Nucleus accumbens (tissue), 56 donors: ENCODE data around the gene NEUROG3.
A peak's percentile ranks its signal among the peaks of the same experiment; 100 is the strongest.
"Not testable (repeated sequence)": the region's sequence is repeated elsewhere in the genome, so short reads cannot be mapped to it uniquely, and the experiment has no call there.

ENCODE experiments used
- DNase-seq, 56 donors: peaks; one replicate each; lab custom pipeline; 2025; lab: John Stamatoyannopoulos, UW

The NEUROG3 gene

GRCh38 chr10:69572159-69573055, 815 bp downstream of the NEUROG3 start:
- no peak for DNase-seq

DNA sequence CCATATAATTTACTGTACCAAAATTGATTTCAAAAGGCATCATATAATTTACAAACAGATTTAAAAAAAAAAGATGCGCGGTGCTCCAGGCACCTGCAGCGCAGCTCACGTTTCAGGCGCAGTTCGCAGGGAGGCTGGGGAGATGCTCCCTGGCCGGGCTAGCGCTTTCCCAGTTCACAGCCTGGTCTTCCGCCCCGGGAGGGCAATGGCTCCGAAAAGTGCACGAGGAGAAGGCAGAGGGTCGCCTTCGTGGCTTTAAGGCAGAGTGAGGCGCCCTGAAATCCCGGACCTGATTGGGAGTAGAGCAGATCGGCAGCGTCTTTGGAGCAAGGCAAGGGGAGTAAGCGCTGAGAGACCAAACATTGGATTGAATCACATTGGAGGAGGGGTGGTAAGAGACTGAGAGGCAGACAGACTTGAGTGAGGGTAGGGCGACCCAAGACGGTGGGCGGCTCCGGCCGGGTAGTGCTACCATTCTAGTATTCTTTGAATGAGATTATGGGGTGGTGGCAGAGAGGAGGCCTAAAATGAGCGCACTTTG, 1.5 kb downstream of the NEUROG3 start:
- DNase-seq: no peak

GRCh38 chr10:69570050-69570816, 3.0 kb downstream of the NEUROG3 start:
- no peak for DNase-seq

DNA sequence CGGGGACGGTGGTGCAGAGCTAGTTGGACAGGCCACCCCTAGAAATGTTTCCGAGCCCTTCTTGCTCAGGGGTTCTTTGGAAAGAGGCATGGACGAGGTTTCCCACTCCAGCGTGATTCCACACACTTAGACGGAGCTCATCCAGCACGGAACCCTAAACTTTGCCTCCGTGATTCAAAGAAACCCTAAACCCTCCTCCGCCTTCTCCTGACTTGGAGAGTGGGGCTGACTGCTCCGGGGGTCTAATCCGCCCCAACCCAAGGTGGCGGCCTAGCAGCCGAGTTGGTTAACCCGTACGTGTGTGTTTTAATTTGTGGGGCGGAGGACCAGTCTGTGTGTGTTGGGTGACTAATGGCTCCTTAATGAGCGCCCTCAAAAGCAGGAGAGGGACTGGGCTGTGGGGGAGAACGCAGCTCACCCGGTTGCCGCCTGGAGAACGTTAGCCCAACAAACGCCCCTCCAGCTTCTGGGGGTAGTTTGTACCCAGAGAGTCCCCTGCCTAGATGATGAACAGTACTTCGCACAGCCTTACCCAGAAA, 3.8 kb downstream of the NEUROG3 start:
- DNase-seq: no peak

GRCh38 chr10:69568472-69569395, 4.5 kb downstream of the NEUROG3 start:
- no peak for DNase-seq

GRCh38 chr10:69567920-69568319, 5.3 kb downstream of the NEUROG3 start:
- DNase-seq: peak in 2 of 56 donors; percentile 4 to 22

DNA sequence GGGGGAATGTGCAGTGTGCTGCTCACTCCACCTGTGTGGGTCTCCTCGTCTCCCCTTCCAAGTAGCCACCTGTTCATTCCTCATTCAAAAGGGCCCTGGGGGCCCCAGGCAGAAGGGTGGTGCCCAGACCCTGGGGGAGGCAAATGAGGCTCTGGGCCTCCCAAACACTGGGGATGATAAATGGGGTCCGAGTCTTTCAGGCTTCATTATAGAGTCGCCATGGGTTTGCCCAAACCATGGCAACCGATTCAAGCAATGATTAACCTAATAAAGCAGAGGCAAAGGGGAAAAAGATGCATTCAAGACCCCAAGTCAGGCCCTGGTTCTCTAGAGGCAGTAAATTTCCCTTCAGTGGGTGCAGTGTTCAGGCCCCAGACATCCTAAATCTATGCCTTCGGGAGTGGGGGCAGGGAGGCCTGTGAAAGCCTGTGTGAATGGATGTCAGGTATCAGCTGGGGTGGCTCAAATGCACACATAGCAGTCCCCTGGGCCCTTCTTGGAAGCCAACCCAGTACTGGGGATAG, 10.4 kb downstream of the NEUROG3 start:
- DNase-seq: no peak

GRCh38 chr10:69559525-69559924, 13.7 kb downstream of the NEUROG3 start:
- no peak for DNase-seq

DNA sequence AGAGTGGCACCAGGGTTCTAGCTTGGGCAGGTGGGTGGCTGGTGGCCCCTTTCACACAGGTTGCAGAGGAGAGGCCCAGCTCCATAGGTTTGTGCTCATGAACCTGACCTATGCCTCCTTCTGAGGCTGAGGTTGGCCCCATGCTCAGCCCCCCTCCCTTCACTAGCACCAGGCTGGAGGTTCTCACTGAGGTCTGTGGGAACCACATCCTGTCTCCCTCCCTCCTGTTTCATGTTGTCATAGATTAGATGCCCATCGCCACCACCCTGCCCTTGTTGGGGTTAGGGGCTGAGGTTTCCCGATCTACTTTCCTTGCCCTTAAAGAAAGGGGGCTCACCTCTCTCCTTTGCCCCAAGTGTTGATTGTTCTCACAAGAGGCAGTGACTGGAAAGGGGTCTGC, 14.7 kb downstream of the NEUROG3 start:
- DNase-seq: no peak

DNA sequence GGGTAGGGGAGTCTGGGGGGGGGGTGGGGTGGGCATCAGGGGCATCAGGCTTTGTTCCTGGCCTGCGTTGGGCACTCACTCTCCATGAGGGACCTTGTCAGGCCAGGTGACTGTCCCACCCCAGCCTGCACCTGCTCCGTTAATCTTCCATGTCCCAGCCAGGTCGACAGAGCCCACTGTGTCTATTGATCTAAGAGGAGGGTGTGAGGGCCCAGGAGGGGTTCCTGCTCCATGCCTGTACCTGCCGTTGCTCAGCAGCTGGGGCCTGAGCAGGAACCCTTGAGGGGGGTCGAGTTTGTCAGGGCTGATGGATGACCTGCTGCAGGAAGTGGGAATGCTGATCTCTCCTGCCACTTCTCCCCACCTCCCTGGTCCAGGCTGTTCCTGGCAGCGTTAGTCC, 18.6 kb downstream of the NEUROG3 start:
- DNase-seq: no peak

DNA sequence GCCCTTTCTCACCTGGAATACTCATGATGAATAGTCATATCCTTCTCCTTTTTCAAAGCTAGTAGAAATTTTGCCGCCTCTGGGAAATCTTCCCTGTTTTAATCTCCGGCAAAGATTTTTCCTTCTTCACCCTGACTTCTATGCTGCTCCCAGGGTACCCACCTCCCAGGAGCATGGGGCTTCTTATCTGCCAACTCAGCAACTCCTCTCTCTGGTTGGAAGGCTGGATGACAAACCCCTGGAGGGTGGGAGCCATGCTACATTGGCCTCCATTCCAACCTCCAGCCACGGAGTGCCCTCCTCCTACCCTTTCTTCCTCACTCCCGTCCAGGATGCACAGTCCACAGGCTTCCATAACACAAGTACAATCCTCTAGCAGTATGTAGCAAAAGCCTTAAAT, 19.9 kb downstream of the NEUROG3 start:
- no peak for DNase-seq

GRCh38 chr10:69552268-69552667, 21.0 kb downstream of the NEUROG3 start:
- no peak for DNase-seq

- no peak for DNase-seq
Observed at GRCh38 chr10:69549959-69550358, 23.3 kb downstream of the NEUROG3 start.

GRCh38 chr10:69541463-69541862, 31.8 kb downstream of the NEUROG3 start:
- DNase-seq: no peak

GRCh38 chr10:69538461-69538860, 34.8 kb downstream of the NEUROG3 start:
- no peak for DNase-seq

DNA sequence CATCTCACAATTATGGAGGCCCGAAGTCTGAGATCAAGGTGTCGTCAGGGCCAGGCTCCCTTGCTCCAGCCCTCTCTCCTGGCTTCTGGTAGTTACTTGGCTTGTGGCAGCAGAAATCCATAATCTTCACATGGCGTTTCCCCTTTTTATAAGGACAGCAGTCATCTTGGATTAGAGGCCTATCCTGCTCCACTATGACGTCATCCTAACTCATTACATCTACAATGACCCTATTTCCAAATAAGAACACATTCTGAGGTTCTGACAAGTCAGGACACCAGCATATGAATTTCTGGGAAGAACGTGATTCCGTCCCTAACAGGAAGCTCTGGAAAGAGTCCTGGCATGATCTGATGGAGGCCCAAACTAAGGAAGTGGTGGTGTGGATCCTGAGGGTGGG, 35.8 kb downstream of the NEUROG3 start:
- no peak for DNase-seq

DNA sequence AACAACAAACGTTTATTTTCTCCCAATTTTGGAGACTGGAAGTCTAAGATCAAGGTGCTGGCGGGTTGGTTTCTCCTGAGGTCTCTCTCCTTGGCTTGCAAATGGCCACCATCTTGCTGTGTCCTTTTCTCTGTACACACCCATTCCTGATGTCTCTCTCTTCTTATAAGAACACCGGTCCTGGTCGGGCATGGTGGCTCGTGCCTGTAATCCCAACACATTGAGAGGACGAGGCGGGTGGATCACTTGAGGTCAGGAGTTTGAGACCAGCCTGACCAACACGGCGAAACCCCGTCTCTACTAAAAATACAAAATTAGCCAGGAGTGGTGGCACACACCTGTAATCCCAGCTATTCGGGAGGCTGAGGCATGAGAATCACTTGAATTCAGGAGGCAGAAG, 36.7 kb downstream of the NEUROG3 start:
- not testable (repeated sequence) for DNase-seq

GRCh38 chr10:69533658-69534057, 39.6 kb downstream of the NEUROG3 start:
- DNase-seq: no peak

- DNase-seq: no peak
Observed at GRCh38 chr10:69527961-69528360, 45.3 kb downstream of the NEUROG3 start.
